DOHH2 (cell line): ENCODE measurements around the gene MALRD1.

Experiments used
- H3F3A ChIP-seq: fragments of 200-600 bp; sonication (generic), shearing (Covaris generic); 2 replicates; pipeline ENCODE4 v1.6.0; 2016; ENCODE audit warnings: antibody characterized with exemption, mild to moderate bottlenecking; ENCODE audit not compliant: control insufficient read depth, insufficient read depth
- H3K27ac ChIP-seq: fragments of 200-600 bp; sonication (generic); 2 replicates; pipeline ENCODE4 v1.5.1; 2014; ENCODE audit warnings: low read depth, mild to moderate bottlenecking, low read length, moderate library complexity
- H3K27me3 ChIP-seq: fragments of 200-600 bp; sonication (generic); 2 replicates; pipeline ENCODE4 v1.6.1; 2014; ENCODE audit warnings: mild to moderate bottlenecking, low read length, mixed read lengths; ENCODE audit not compliant: control insufficient read depth
- H3K36me3 ChIP-seq: fragments of 200-600 bp; sonication (generic); 2 replicates; pipeline ENCODE4 v1.6.1; 2014; ENCODE audit warnings: mild to moderate bottlenecking, low read length, moderate library complexity, mixed read lengths; ENCODE audit not compliant: control insufficient read depth
- H3K4me1 ChIP-seq: fragments of 200-600 bp; sonication (generic); 2 replicates; pipeline ENCODE4 v1.6.1; 2014; ENCODE audit warnings: mild to moderate bottlenecking, low read length, mixed read lengths; ENCODE audit not compliant: control insufficient read depth
- H3K4me2 ChIP-seq: fragments of 200-600 bp; sonication (generic); 2 replicates; pipeline ENCODE4 v1.6.0; 2014; ENCODE audit warnings: mild to moderate bottlenecking, low read length, moderate library complexity
- H3K4me3 ChIP-seq: fragments of 200-600 bp; sonication (generic); 2 replicates; pipeline ENCODE4 v1.5.1; 2014; ENCODE audit warnings: mild to moderate bottlenecking, low read length, mixed read lengths
- H3K79me2 ChIP-seq: fragments of 200-600 bp; sonication (generic); 2 replicates; pipeline ENCODE4 v1.6.1; 2014; ENCODE audit warnings: mild to moderate bottlenecking, low read length, mixed read lengths; ENCODE audit not compliant: control insufficient read depth
- H3K9me2 ChIP-seq: fragments of 200-600 bp; sonication (generic); replicated peaks from 2 replicates; pipeline ENCODE4 v1.6.1; 2014; ENCODE audit warnings: mild to moderate bottlenecking, low read length, mixed read lengths; ENCODE audit not compliant: control insufficient read depth
- H3K9me3 ChIP-seq: fragments of 200-600 bp; sonication (generic); 2 replicates; pipeline ENCODE4 v1.6.1; 2014; ENCODE audit warnings: antibody characterized with exemption, low read length, mixed read lengths; ENCODE audit not compliant: control insufficient read depth, insufficient read depth
- H4K20me1 ChIP-seq: fragments of 200-600 bp; sonication (generic); 2 replicates; pipeline ENCODE4 v1.6.0; 2014; ENCODE audit warnings: low read depth, mild to moderate bottlenecking, antibody characterized with exemption, low read length, moderate library complexity; ENCODE audit not compliant: control insufficient read depth, insufficient read depth
- CTCF ChIP-seq: fragments of 200-600 bp; sonication (generic); IDR thresholded peaks from one replicate; pipeline ENCODE4 v1.5.1; 2014; ENCODE audit warnings: antibody characterized with exemption, mild to moderate bottlenecking, low read depth, low read length; ENCODE audit not compliant: poor library complexity, severe bottlenecking
- EZH2phosphoT487 ChIP-seq: fragments of 200-600 bp; sonication (generic); IDR thresholded peaks from 2 replicates; pipeline ENCODE4 v1.6.1; 2017; ENCODE audit warnings: borderline replicate concordance, mild to moderate bottlenecking, antibody characterized with exemption, low read length, moderate library complexity, mixed read lengths

The MALRD1 gene

DNA sequence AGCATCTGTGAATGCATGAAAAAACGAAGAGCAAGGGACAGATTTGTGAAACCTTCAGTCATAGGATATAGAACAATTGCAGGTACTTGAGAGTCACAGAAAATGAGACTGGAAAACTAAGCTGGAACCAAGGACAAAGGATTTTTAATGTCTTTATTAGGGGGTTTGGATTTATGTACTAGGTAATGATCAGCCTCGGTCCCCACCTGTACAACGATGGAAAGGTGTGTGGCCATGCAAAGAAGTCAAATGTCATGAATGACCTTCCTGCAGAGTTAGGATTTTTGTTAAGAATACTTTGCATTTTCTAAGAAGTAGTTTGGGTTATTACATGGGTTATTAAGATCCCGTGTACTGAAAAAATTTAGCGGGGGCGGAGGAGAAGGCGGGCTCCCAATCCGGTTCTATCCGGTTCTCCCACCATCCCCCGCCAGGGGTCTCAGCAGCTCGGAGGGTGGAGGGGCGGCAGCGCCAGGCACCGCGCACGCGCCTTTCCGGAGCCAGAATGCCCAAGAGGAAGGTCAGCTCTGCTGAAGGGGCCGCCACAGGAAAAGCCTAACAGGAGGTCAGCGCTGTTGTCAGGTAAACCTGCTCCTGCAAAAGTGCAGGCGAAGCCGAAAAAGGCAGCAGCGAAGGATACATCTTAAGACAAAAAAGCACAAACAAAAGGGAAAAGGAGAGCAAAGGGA is 440.1 kb downstream of the MALRD1 start:
- no peaks in the 10 kb centered on the region for H3K9me3 ChIP-seq
- H3F3A ChIP-seq: no peaks in the 10 kb centered on the region
- H3K79me2 ChIP-seq: no peaks in the 10 kb centered on the region
- H3K4me2 ChIP-seq: no peak overlapping the region
- TF ChIP-seq CTCF (no peak), EZH2phosphoT487 (no peak)
- no peaks in the 10 kb centered on the region for H3K9me2 ChIP-seq
- no peaks in the 10 kb centered on the region for H3K27me3 ChIP-seq
- H3K4me3 ChIP-seq: no peak overlapping the region
- H3K36me3 ChIP-seq: no peaks in the 10 kb centered on the region
- no peaks in the 10 kb centered on the region for H4K20me1 ChIP-seq
- H3K27ac ChIP-seq: no peak overlapping the region
- H3K4me1 ChIP-seq: no peaks in the 10 kb centered on the region

DNA sequence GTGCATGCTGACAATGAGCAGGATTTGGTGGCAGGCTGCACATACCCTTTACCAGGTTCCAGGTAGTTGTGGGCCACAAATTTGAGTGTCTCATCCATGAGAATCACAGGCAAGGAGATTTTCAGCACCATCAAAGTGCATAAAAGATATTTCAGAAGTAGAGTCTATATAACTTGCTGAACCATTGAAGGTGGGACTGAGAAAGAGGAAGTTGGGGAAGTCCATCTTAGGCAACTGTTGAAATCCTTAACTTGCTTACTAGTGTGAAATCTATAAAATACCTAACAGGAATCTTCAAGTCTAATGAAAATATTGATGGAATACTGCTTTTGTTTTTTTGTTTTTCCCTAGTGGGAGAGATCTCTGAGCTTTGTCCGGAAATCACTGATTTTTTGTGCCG is 442.6 kb downstream of the MALRD1 start:
- H3K4me1 ChIP-seq: no peaks in the 10 kb centered on the region
- H3K9me2 ChIP-seq: no peaks in the 10 kb centered on the region
- no peak overlapping the region for H3K27ac ChIP-seq
- no peak overlapping the region for H3K4me3 ChIP-seq
- no peaks in the 10 kb centered on the region for H3K27me3 ChIP-seq
- no peak for TF ChIP-seq CTCF
- no peak for TF ChIP-seq EZH2phosphoT487
- H3K79me2 ChIP-seq: no peaks in the 10 kb centered on the region
- H3K36me3 ChIP-seq: no peaks in the 10 kb centered on the region
- H3K9me3 ChIP-seq: no peaks in the 10 kb centered on the region
- no peaks in the 10 kb centered on the region for H4K20me1 ChIP-seq
- no peak overlapping the region for H3K4me2 ChIP-seq
- no peaks in the 10 kb centered on the region for H3F3A ChIP-seq

DNA sequence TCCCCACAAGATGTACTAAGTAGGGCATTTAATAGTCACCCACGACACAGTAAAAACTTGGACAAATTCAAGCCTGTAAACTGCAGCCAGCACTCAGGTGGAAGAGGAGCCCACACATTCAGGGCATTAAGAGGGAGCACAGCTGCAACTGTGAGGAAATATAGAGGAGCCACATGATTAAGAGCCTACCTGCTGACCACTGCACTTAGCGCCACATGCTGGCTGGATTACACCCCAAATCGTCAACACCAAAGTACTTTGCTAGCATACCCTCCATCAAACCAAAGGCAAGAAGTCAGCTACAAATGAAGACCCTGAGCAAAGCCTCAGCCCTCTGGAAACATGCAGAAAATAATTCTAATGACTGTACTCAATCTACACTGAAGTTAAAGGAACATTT is 445.3 kb downstream of the MALRD1 start:
- TF ChIP-seq CTCF: no peak
- TF ChIP-seq EZH2phosphoT487: no peak
- Histone ChIP-seq H3K4me1 (no peaks in the 10 kb centered on the region), H3K79me2 (no peaks in the 10 kb centered on the region), H3K9me2 (no peaks in the 10 kb centered on the region), H3K27me3 (no peaks in the 10 kb centered on the region), H3K4me3 (no peak overlapping the region), H3F3A (no peaks in the 10 kb centered on the region), H3K9me3 (no peaks in the 10 kb centered on the region), H4K20me1 (no peaks in the 10 kb centered on the region), H3K4me2 (no peak overlapping the region), H3K27ac (no peak overlapping the region), H3K36me3 (no peaks in the 10 kb centered on the region)
